Measurements from ENCODE around the gene E2F6. TPM values are rescaled to one million over a fixed set of nuclear protein-coding genes. Genes with fewer than 3 reads are reported as not detected.

The E2F6 gene
- total and polyA plus RNA-seq, 10 of the 15 experiments (the other 5 are each of a cell fraction or from before 2014, with no cell fraction given), result 4.2 to 15.5 (median 11.3) TPM

GRCh38 chr2:11499081-11499743 lies 33.3 kb upstream of the E2F6 start:
- H3K9ac ChIP-seq (ENCODE audit: control insufficient read depth, insufficient read depth, low read length), result 0 out of 2 replicates have a peak overlapping the region, but pooled peaks have one; percentile 0
- H3K36me3 ChIP-seq (ENCODE audit: control insufficient read depth in 2 of 2, insufficient read depth in 2 of 2, low read length in 1 of 2), result no peaks in the 10 kb centered on the region
- POLR2A ChIA-PET, result no interaction called here
- intact Hi-C loops (cut with micrococcal nuclease; ENCODE audit: unreplicated experiment), result no loop called here
- RAD21 ChIA-PET (ENCODE audit: unreplicated experiment), result interaction anchor here (1.2 to 1.3 kb wide), 2 partner anchors 21 to 83 kb away, joined by 4 to 5 read pairs; no protein-coding TSS in a partner anchor
- peaks cover 2% of the 10 kb centered on the region; the same call in 1 of the 3 replicates for H3K9me3 ChIP-seq (replicated peaks; ENCODE audit: control insufficient read depth, insufficient read depth, low read length)
- no TSS peak for BruUV-seq (replicated peaks)
- H3K4me3 ChIP-seq, result peak overlapping the region; percentile 48
- H3K4me2 ChIP-seq (ENCODE audit: control insufficient read depth, insufficient read depth), result peak overlapping the region; percentile 69
- SMC1A ChIA-PET (ENCODE audit: uncharacterized antibody, unreplicated experiment), result interaction anchor here (1.2 to 1.8 kb wide), 2 partner anchors 13 to 366 kb away, joined by 3 to 4 read pairs; a partner anchor contains a TSS
- H3K27me3 ChIP-seq (replicated peaks in 1 of 2; ENCODE audit: control insufficient read depth in 2 of 2, insufficient read depth in 2 of 2, low read length in 1 of 2), result no peaks in the 10 kb centered on the region
- H4K20me1 ChIP-seq (ENCODE audit: control insufficient read depth, insufficient read depth), result no peaks in the 10 kb centered on the region
- H3K27ac ChIP-seq (ENCODE audit: control insufficient read depth, insufficient read depth), result no peak overlapping the region
- no peak for FAIRE-seq
- CTCF ChIA-PET, result interaction anchor here (1.2 to 1.8 kb wide), 4 partner anchors 22 to 368 kb away, joined by 3 to 7 read pairs (median 4); no protein-coding TSS in a partner anchor
- in situ Hi-C loops (cut with MboI), result no loop called here
- no peak for DNase-seq (ENCODE audit: low read depth, low spot score)
- TF ChIP-seq NR2C1 (IDR thresholded peaks at IDR 0.05), result no peak
- TF ChIP-seq CHD1 (IDR thresholded peaks at IDR 0.05; ENCODE audit: low read depth, low read length), result no peak
- no peak for TF ChIP-seq MAX (IDR thresholded peaks at IDR 0.05; ENCODE audit: low read depth, low read length)
- ATAC-seq, result peak; percentile 22
- no peak overlapping the region for H2AFZ ChIP-seq (ENCODE audit: control insufficient read depth, low read depth, low read length)
- H3K79me2 ChIP-seq (ENCODE audit: control insufficient read depth, insufficient read depth, low read length), result no peaks in the 10 kb centered on the region
- peaks cover 31% of the 10 kb centered on the region for H3K4me1 ChIP-seq (ENCODE audit: control insufficient read depth, insufficient read depth, low read length)
- 72% methylated on average over 4 of the region's 4 CpGs for WGBS (ENCODE audit: insufficient coverage, insufficient replicate concordance, low lambda C conversion rate, missing lambda C conversion rate)

- peak; percentile 97 for ATAC-seq
- Histone ChIP-seq H2AFZ (ENCODE audit: control insufficient read depth, low read depth, low read length) (no peak overlapping the region), H3K4me1 (ENCODE audit: control insufficient read depth, insufficient read depth, low read length) (peaks cover 31% of the 10 kb centered on the region), H3K79me2 (ENCODE audit: control insufficient read depth, insufficient read depth, low read length) (no peaks in the 10 kb centered on the region), H4K20me1 (ENCODE audit: control insufficient read depth, insufficient read depth) (no peaks in the 10 kb centered on the region), H3K36me3 (ENCODE audit: control insufficient read depth in 2 of 2, insufficient read depth in 2 of 2, low read length in 1 of 2) (no peaks in the 10 kb centered on the region), H3K27ac (ENCODE audit: control insufficient read depth, insufficient read depth) (no peak overlapping the region), H3K9ac (ENCODE audit: control insufficient read depth, insufficient read depth, low read length) (no peak overlapping the region), H3K4me2 (ENCODE audit: control insufficient read depth, insufficient read depth) (peak overlapping the region; percentile 69), H3K9me3 (replicated peaks; ENCODE audit: control insufficient read depth, insufficient read depth, low read length) (peaks cover 2% of the 10 kb centered on the region; the same call in 1 of the 3 replicates), H3K27me3 (replicated peaks in 1 of 2; ENCODE audit: control insufficient read depth in 2 of 2, insufficient read depth in 2 of 2, low read length in 1 of 2) (no peaks in the 10 kb centered on the region), H3K4me3 (0 out of 2 replicates have a peak overlapping the region, but pooled peaks have one; percentile 48)
- CTCF ChIA-PET, result interaction anchor here (1.2 to 1.8 kb wide), 5 partner anchors 14 to 367 kb away, joined by 3 to 7 read pairs (median 3); no protein-coding TSS in a partner anchor
- SMC1A ChIA-PET (ENCODE audit: uncharacterized antibody, unreplicated experiment), result interaction anchor here (1.2 kb wide), 1 partner anchor 366 kb away, joined by 3 read pairs; a partner anchor contains a TSS
- POLR2A ChIA-PET, result interaction anchor here (0.5 kb wide), 1 partner anchor 754 kb away, joined by 6 read pairs; no protein-coding TSS in a partner anchor
- intact Hi-C loops (cut with micrococcal nuclease; ENCODE audit: unreplicated experiment), result no loop called here
- RAD21 ChIA-PET (ENCODE audit: unreplicated experiment), result interaction anchor here (1.2 to 1.3 kb wide), 2 partner anchors 21 to 83 kb away, joined by 4 to 5 read pairs; no protein-coding TSS in a partner anchor
- no TSS peak for BruUV-seq (replicated peaks)
- peak; percentile 97 for FAIRE-seq
- WGBS (ENCODE audit: insufficient coverage, insufficient replicate concordance, low lambda C conversion rate, missing lambda C conversion rate), result 2% methylated on average over 9 of the region's 9 CpGs
- DNase-seq (ENCODE audit: low read depth, low spot score), result peak; percentile 69
- in situ Hi-C loops (cut with MboI), result no loop called here
- TF ChIP-seq FOS (IDR thresholded peaks at IDR 0.05; ENCODE audit: borderline replicate concordance, extremely low read depth, insufficient read length) (no peak), BMI1 (IDR thresholded peaks at IDR 0.05; ENCODE audit: borderline replicate concordance) (no peak), FOXM1 (IDR thresholded peaks at IDR 0.05; ENCODE audit: low read depth, low read length) (peak; percentile 77), ZNF687 (IDR thresholded peaks at IDR 0.05) (no peak), NR2F1 (conservative IDR thresholded peaks at IDR 0.05) (peak; percentile 92), MEF2B (IDR thresholded peaks at IDR 0.05; ENCODE audit: partially characterized antibody, poor library complexity, severe bottlenecking) (peak; percentile 64)
Observed at GRCh38 chr2:11498543-11499034, 32.6 kb upstream of the E2F6 start.
